GM20000 (cell line): ENCODE data around the gene INPP5J.

Experiments
- DNase-seq: peaks from one replicate; pipeline ENCODE4 v3.0.0; 2012; ENCODE audit warnings: low spot score
- TF ChIP-seq, protein P1 (sequence below): IDR thresholded peaks from 2 replicates; pipeline ENCODE4 v1.5.1; 2012; ENCODE audit warnings: mild to moderate bottlenecking, control low read depth; ENCODE audit errors: extremely low read depth, missing control alignments

The INPP5J gene

DNA sequence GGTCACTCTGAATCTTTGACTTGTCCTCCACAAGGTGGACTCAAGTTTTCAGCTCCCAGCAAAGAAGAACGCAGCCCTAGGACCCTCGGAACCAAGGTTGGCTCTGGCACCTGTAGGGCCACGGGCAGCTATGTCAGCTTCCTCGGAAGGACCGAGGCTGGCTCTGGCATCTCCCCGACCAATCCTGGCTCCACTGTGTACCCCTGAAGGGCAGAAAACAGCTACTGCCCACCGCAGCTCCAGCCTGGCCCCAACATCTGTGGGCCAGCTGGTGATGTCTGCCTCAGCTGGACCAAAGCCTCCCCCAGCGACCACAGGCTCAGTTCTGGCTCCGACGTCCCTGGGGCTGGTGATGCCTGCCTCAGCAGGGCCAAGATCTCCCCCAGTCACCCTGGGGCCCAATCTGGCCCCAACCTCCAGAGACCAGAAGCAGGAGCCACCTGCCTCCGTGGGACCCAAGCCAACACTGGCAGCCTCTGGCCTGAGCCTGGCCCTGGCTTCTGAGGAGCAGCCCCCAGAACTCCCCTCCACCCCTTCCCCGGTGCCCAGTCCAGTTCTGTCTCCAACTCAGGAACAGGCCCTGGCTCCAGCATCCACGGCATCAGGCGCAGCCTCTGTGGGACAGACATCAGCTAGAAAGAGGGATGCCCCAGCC lies 2.2 kb downstream of the INPP5J start:
- no peak for DNase-seq
- TF ChIP-seq, protein P1, sequence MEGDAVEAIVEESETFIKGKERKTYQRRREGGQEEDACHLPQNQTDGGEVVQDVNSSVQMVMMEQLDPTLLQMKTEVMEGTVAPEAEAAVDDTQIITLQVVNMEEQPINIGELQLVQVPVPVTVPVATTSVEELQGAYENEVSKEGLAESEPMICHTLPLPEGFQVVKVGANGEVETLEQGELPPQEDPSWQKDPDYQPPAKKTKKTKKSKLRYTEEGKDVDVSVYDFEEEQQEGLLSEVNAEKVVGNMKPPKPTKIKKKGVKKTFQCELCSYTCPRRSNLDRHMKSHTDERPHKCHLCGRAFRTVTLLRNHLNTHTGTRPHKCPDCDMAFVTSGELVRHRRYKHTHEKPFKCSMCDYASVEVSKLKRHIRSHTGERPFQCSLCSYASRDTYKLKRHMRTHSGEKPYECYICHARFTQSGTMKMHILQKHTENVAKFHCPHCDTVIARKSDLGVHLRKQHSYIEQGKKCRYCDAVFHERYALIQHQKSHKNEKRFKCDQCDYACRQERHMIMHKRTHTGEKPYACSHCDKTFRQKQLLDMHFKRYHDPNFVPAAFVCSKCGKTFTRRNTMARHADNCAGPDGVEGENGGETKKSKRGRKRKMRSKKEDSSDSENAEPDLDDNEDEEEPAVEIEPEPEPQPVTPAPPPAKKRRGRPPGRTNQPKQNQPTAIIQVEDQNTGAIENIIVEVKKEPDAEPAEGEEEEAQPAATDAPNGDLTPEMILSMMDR: no peak

DNA sequence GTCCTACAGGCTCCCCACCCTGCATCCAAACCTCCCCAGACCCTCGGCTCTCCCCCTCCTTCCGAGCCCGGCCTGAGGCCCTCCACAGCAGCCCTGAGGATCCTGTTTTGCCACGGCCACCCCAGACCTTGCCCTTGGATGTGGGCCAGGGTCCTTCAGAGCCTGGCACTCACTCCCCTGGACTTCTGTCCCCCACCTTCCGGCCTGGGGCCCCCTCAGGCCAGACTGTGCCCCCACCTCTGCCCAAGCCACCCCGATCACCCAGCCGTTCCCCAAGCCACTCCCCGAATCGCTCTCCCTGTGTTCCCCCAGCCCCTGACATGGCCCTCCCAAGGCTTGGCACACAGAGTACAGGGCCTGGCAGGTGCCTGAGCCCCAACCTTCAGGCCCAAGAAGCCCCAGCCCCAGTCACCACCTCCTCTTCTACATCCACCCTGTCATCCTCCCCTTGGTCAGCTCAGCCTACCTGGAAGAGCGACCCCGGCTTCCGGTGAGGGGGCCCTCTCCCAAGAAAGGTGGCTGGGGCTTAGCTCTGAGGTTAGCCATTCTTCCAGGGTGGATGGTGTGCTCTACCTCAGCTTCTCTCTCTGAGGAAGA lies 2.9 kb downstream of the INPP5J start:
- TF ChIP-seq, protein P1: no peak
- DNase-seq: no peak

DNA sequence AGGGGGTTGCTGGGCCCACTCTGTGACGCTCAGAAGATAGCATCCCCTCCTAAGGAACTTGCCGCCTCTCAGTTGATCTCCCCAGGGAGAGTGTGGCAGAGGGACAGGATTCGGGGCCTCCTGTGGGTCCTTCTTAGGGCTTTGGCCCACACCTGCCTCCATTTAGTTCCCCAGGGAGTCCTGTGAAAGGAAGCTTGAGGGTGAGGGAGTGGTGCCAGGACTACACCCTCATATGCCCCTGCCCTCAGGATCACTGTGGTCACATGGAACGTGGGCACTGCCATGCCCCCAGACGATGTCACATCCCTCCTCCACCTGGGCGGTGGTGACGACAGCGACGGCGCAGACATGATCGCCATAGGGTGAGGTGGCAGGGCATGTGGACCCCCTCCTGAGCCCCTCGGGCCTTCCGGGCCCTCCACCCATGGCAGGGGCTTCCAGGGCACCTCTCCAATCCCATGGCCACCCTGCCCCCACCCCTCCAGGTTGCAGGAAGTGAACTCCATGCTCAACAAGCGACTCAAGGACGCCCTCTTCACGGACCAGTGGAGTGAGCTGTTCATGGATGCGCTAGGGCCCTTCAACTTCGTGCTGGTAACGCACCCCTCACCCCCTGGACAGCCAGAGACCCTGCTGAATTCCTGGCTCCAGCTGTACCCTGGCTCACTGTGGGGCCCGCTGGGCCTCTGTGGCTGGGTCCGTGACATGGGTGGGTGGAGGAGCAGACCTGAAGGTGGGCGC lies 3.5 kb downstream of the INPP5J start:
- DNase-seq: no peak
- TF ChIP-seq, protein P1: no peak

DNA sequence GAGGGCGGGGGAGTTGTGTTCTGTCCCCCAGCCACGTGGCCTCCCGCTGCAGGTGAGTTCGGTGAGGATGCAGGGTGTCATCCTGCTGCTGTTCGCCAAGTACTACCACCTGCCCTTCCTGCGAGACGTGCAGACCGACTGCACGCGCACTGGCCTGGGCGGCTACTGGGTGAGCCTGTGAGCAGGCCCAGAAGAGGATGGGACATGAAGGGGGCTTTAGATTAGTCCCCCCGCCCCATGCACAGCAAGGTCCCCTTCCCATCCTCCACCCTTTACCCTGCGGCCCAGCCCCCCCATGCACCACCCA lies 4.1 kb downstream of the INPP5J start:
- TF ChIP-seq, protein P1: no peak
- no peak for DNase-seq

DNA sequence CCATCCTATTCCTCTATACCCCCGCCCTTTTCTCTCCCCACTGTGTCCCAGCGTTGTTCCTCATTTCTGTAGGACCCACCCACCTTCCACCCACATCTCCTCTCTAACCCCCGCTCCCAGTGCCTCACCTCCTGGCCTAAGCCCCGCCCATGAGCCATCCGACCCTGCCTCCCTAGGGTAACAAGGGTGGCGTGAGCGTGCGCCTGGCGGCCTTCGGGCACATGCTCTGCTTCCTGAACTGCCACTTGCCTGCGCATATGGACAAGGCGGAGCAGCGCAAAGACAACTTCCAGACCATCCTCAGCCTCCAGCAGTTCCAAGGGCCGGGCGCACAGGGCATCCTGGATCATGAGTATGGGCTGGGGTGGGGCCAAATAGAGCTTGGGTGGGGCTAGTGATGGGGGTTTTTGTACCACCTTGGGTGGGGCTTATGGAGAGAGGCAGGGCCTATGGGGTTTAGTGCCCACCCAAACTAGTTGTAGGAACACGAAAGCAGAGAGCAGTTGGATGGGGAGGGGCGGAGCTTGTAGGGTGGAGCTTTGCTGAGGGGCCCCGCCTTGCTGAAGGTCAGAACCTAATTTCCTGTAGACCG lies 4.5 kb downstream of the INPP5J start:
- no peak for DNase-seq
- TF ChIP-seq, protein P1: no peak

DNA sequence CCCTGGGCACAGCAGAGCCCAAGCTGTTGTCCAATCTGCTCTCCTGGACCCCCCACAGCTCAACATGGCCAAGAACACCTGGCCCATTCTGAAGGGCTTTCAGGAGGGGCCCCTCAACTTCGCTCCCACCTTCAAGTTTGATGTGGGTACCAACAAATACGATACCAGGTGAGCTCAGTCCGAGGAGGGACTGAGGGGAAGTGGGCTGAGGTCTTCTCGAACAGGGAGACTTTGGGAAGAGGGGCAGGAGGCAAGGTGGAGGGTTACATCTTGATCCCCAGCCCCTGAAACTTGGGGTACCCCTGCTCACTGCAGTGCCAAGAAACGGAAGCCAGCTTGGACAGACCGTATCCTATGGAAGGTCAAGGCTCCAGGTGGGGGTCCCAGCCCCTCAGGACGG lies 5.4 kb downstream of the INPP5J start:
- TF ChIP-seq, protein P1: no peak
- no peak for DNase-seq

DNA sequence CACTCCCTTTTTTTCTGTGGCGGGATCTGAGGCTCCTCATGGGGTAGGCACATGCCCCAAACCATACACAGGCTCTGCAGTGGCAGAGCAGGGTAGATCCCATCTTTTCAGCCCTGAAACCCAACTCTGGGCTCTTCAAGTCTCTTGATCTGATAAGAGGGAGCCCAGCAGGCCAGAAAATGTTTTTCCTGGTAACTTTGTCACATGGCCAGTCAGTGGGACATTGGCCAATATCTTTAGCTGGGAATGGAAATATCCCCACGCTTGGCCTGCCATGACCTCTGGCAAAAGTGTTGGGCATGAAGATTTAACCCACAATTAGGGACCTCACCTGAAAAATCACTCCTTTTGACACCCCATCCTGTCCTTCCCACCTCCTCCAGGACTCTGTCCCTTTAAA lies 8.1 kb downstream of the INPP5J start:
- TF ChIP-seq, protein P1: no peak
- DNase-seq: no peak
